MCF 10A (cell line): Measurements from ENCODE around the gene RFESD. TPM values are rescaled to one million over a fixed set of nuclear protein-coding genes. Genes with fewer than 3 reads are reported as not detected.
"Not testable (repeated sequence)": the region's sequence is repeated elsewhere in the genome, so short reads cannot be mapped to it uniquely, and the experiment has no call there.

ENCODE experiments used
- BruUV-seq: library from RNA; stranded (reverse); fragments of 400-500 nt; replicated peaks from 2 replicates; lab custom pipeline; 2021; lab: Mats Ljungman, UMichigan
- CTCF ChIA-PET: fragments of 300-600 bp; sonication (Branson Sonifier 250); formaldehyde crosslinking; extraction: SDS; loops from one replicate; lab custom pipeline; 2021; ENCODE audit warnings: antibody characterized with exemption, inconsistent platforms; lab: Yijun Ruan, JAX
- POLR2A ChIA-PET: fragments of 300-600, 350-650 bp; sonication (Branson Sonifier 250); formaldehyde crosslinking; extraction: SDS; loops from one replicate; lab custom pipeline; 2020; ENCODE audit warnings: antibody characterized with exemption, inconsistent platforms; lab: Yijun Ruan, JAX
- DNase-seq: peaks from one replicate; pipeline ENCODE4 v3.0.0-alpha.2; 2018; ENCODE audit not compliant: unreplicated experiment
- H3K27ac Mint-ChIP-seq: one replicate; pipeline ENCODE4 v1.8.0; 2022; ENCODE audit warnings: mild to moderate bottlenecking, low read depth, mixed read lengths; ENCODE audit not compliant: unreplicated experiment
- H3K27me3 Mint-ChIP-seq: one replicate; pipeline ENCODE4 v1.8.0; 2022; ENCODE audit warnings: mixed read lengths; ENCODE audit not compliant: insufficient read depth, unreplicated experiment
- H3K36me3 Mint-ChIP-seq: one replicate; pipeline ENCODE4 v1.8.0; 2022; ENCODE audit warnings: mild to moderate bottlenecking, moderate library complexity, mixed read lengths; ENCODE audit not compliant: insufficient read depth, unreplicated experiment
- H3K4me1 Mint-ChIP-seq: one replicate; pipeline ENCODE4 v1.8.0; 2022; ENCODE audit warnings: mixed read lengths; ENCODE audit not compliant: insufficient read depth, unreplicated experiment
- H3K4me3 Mint-ChIP-seq: one replicate; pipeline ENCODE4 v1.8.0; 2022; ENCODE audit warnings: mild to moderate bottlenecking, moderate library complexity, mixed read lengths; ENCODE audit not compliant: unreplicated experiment
- H3K9me3 Mint-ChIP-seq: one replicate; pipeline ENCODE4 v1.8.0; 2022; ENCODE audit warnings: mixed read lengths; ENCODE audit not compliant: unreplicated experiment
- intact Hi-C: fragments of 100-400 bp; cut with micrococcal nuclease; formaldehyde crosslinking; loops from 2 replicates; pipeline ENCODE4 v1.14.1; 2022
- total RNA-seq: library from RNA; stranded (reverse); gene quantifications from 2 replicates; pipeline ENCODE4 v1.2.3, GENCODE V29; 2022
- TF ChIP-seq, protein P1 (sequence below): fragments of 200-600 bp; IDR thresholded peaks from one replicate; pipeline ENCODE4 v1.8.0; 2022; ENCODE audit warnings: antibody characterized with exemption, mild to moderate bottlenecking; ENCODE audit not compliant: unreplicated experiment

Gene RFESD
- total RNA-seq, 1 experiment from 2014 or later = 5.9 TPM

DNA sequence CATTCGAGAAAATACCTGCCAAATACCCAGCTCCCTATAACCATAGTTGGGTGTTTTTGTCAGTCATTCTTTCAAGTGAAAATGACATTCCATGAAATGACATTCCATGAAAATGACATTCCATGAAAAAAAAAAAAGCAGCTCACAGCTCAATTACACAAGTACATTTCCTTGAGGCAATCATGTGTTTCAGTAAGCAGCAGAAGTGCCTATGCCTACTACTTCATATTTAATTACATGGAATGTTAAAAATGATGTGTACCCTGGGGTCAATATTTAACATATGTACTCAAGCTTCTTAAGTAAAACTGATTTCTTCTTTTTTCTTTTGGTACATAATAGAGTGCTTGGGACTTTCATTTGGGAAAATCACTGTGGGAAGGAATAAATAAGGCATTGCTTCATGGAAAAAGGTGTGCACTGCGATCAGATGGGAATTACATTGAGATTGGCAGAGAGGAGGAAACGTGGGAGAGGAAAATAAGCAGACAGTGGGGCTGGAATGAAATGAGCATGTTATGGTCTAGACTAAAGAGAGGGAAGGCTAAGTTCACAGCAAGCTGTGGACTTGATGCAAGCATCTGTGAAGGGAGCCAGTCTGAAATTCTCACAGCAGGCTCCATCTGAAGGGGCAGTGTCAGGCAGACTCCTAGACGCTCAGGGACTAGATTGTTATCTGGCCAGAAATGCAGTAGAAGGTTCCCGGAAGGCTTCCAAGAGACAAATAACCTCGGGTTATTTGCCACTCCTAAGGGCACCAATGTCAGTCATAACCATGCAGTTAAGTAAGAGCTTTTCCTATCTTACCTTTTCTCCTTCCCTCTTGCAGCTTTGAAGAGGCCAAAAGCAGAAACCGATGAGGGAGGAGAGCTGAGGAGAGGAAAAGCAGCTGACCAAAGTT lies 51.5 kb downstream of the RFESD start:
- no peaks in the 10 kb centered on the region for H3K36me3 Mint-ChIP-seq
- H3K4me3 Mint-ChIP-seq = no peak overlapping the region
- ChIA-PET CTCF (interaction anchor here (0.6 to 2.6 kb wide), 5 partner anchors 14 to 554 kb away, joined by 3 to 13 read pairs (median 5); no protein-coding TSS in a partner anchor), POLR2A (interaction anchor here (0.6 to 1.4 kb wide), 5 partner anchors 9 to 1196 kb away, joined by 3 to 6 read pairs (median 3); partner anchors contain the start of gene RHOBTB3)
- H3K27me3 Mint-ChIP-seq = no peaks in the 10 kb centered on the region
- intact Hi-C loops = no loop called here
- H3K9me3 Mint-ChIP-seq = no peaks in the 10 kb centered on the region
- BruUV-seq = no TSS peak
- DNase-seq = no peak
- TF ChIP-seq, protein P1, sequence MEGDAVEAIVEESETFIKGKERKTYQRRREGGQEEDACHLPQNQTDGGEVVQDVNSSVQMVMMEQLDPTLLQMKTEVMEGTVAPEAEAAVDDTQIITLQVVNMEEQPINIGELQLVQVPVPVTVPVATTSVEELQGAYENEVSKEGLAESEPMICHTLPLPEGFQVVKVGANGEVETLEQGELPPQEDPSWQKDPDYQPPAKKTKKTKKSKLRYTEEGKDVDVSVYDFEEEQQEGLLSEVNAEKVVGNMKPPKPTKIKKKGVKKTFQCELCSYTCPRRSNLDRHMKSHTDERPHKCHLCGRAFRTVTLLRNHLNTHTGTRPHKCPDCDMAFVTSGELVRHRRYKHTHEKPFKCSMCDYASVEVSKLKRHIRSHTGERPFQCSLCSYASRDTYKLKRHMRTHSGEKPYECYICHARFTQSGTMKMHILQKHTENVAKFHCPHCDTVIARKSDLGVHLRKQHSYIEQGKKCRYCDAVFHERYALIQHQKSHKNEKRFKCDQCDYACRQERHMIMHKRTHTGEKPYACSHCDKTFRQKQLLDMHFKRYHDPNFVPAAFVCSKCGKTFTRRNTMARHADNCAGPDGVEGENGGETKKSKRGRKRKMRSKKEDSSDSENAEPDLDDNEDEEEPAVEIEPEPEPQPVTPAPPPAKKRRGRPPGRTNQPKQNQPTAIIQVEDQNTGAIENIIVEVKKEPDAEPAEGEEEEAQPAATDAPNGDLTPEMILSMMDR = no peak
- no peak overlapping the region for H3K27ac Mint-ChIP-seq
- peaks cover 10% of the 10 kb centered on the region for H3K4me1 Mint-ChIP-seq

DNA sequence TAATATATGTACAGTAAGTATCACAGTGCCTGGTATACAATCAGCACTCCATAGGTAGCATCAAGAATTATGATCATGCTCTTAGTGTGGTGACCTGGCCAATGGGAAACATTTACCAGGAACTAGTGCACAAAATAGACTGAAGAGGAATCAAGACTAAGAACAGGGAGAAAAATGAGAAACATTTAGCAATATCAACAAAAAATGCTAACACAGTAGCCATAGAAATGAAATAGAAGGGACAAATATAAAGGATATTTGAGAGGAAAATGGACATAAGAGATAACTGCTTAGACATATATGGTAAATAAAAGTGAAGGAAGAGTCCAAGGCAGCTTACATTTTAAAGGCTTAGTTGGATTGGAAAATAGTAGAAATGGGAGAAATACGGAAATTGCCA lies 52.8 kb downstream of the RFESD start:
- CTCF ChIA-PET = no interaction called here
- Mint-ChIP-seq H3K27me3 (no peaks in the 10 kb centered on the region), H3K9me3 (no peaks in the 10 kb centered on the region), H3K4me3 (no peak overlapping the region), H3K36me3 (no peaks in the 10 kb centered on the region), H3K4me1 (peaks cover 10% of the 10 kb centered on the region), H3K27ac (no peak overlapping the region)
- no TSS peak for BruUV-seq
- TF ChIP-seq, protein P1 = no peak
- DNase-seq = no peak
- POLR2A ChIA-PET = interaction anchor here (1.4 kb wide), 1 partner anchor 8 kb away, joined by 3 read pairs; no protein-coding TSS in a partner anchor
- intact Hi-C loops = no loop called here

DNA sequence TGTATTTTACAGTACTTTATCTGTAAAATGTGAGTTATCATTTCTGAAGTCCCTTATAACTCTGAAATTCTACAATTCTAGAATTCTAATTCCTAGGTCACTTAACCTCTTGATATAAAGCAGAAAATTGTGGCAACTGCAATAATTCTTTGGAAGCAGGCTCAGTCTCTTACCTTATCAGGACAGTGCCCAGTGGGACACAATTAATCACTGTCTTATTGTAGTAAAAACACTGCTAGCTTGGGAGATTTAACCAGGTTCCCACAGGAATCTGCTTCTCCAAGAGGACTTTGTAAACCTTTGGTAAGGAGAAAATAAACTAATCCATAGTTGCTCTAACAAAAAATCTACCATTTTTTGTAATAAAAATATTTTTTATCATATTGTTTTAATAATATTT lies 54.5 kb downstream of the RFESD start:
- H3K4me1 Mint-ChIP-seq = peaks cover 10% of the 10 kb centered on the region
- no peaks in the 10 kb centered on the region for H3K9me3 Mint-ChIP-seq
- TF ChIP-seq, protein P1 = no peak
- ChIA-PET POLR2A (no interaction called here), CTCF (no interaction called here)
- no TSS peak for BruUV-seq
- H3K4me3 Mint-ChIP-seq = no peak overlapping the region
- no peaks in the 10 kb centered on the region for H3K36me3 Mint-ChIP-seq
- no peaks in the 10 kb centered on the region for H3K27me3 Mint-ChIP-seq
- intact Hi-C loops = no loop called here
- no peak for DNase-seq
- no peak overlapping the region for H3K27ac Mint-ChIP-seq

DNA sequence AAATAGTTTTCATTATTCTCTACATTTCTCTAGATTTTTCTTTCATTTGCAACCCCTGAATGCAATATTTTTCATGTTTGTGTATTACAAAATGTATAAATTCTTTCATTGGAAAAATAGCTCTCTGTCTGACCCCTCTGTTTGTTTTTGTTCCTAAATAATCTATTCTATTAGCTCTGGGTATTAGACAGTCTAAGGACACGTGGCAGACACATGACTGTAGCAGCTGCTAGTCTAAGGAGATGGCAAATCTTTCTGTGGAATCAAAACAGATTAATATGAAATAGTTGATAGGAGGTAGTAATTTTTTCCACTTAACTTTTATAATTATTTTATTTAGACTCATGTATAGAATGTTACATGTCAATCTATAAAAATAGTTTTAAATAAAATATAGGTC lies 57.6 kb downstream of the RFESD start:
- ChIA-PET POLR2A (no interaction called here), CTCF (interaction anchor here (0.7 kb wide), 1 partner anchor 58 kb away, joined by 3 read pairs; no protein-coding TSS in a partner anchor)
- Mint-ChIP-seq H3K9me3 (no peaks in the 10 kb centered on the region), H3K4me1 (no peaks in the 10 kb centered on the region), H3K27me3 (no peaks in the 10 kb centered on the region), H3K27ac (no peak overlapping the region), H3K36me3 (no peaks in the 10 kb centered on the region), H3K4me3 (no peak overlapping the region)
- BruUV-seq = no TSS peak
- intact Hi-C loops = no loop called here
- TF ChIP-seq, protein P1 = no peak
- DNase-seq = no peak

DNA sequence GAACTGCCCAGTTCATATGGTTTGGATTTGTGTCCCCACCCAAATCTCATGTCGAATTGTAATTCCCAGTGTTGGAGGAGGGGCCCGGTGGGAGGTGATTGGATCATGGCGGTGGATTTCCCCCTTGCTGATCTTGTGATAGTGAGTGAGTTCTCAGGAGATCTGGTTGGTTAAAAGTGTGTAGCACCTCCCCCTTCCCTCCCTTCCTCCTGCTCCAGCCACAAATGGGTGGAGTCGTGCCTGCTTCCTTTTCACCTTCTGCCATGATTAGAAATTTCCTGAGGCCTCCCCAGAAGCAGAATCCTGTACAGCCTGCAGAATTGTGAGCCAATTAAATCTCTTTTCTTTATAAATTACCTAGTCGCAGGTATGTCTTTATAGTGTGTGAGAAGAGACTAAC lies 59.6 kb downstream of the RFESD start:
- H3K4me3 Mint-ChIP-seq, intact Hi-C loops, H3K27me3 Mint-ChIP-seq, H3K36me3 Mint-ChIP-seq, POLR2A ChIA-PET, H3K9me3 Mint-ChIP-seq, DNase-seq, H3K4me1 Mint-ChIP-seq, BruUV-seq, CTCF ChIA-PET, H3K27ac Mint-ChIP-seq: not testable (repeated sequence)
